Measurements from ENCODE around the gene SLAIN2.

The SLAIN2 gene

GRCh38 chr4:48334236-48334635 lies 7.1 kb upstream of the SLAIN2 start:
- no peak for DNase-seq (ENCODE audit: low read depth, low spot score)

DNA sequence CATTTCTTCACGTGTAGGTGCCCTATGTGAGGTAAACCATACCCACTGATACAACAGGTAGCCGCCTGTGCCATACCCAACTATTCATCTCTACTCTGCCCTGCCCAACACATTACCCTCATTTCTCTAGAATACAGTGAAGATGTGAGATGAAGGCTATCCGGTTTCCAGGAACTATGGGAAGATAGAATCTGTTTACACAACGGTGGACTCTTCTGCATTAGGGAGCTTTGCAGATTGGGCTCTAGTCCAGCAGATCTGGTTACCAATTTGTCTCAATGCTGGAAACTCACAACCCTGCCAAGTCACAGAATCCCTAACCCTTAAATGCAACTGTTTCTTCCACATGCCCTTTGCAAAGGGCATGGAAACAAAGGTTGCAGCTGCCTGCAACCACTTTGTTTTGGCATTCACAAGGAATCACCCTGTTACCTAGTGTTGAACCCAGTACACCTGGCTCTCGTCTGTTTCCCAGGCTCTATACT lies 6.4 kb upstream of the SLAIN2 start:
- no peak for DNase-seq (ENCODE audit: low read depth, low spot score)

DNA sequence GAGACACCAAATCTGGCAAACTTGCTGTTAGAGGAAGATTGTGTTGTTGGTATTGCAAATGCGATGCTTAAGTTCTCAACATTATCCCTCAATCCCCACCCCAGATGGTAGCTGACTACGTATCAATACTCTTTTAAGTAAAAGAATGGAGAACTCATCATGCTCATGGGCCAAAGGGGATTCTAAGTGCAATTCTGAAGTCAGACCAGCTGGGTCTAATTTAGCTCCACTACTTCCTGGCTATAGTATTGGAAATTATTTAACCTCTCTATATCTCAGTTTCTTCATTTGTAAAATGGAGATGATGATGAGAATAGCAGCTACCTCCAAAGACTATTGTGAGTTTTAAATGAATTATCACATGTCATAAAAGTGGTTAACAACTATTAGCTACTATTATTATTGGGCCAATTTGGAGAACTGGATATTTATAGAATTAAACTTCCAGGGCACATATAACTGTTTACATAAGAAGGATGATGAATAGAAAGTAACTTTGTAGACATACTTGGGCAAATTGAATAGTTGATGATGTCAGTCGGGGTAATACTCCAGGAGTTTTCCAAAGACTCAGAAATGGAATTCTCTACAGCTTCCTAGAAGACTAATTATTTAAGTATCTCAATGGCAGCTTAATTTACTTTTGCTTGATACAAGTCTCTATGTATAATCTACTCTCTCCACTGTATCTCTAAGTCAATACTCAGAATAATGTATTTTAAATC lies 5.0 kb upstream of the SLAIN2 start:
- no peak for DNase-seq (ENCODE audit: low read depth, low spot score)

GRCh38 chr4:48337731-48338130 lies 3.6 kb upstream of the SLAIN2 start:
- no peak for DNase-seq (ENCODE audit: low read depth, low spot score)

DNA sequence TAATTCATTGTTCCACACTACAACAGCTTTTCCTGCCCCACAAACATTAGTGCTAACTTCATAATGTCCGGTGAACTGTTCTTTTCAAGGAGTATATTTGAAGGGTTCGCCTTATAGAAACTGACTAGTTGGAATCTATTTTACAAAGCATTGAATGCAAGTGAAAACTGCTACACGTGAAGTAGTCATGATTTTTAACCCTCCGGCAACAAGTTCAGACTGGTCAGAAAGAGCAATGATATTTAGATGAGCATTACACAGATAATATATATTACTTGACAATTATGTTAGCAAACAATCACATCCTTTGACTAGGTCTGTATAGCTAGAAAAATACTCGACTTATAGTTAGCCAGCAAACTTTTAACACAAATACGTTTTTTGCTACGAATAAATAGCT lies 1.7 kb upstream of the SLAIN2 start:
- no peak for DNase-seq (ENCODE audit: low read depth, low spot score)

DNA sequence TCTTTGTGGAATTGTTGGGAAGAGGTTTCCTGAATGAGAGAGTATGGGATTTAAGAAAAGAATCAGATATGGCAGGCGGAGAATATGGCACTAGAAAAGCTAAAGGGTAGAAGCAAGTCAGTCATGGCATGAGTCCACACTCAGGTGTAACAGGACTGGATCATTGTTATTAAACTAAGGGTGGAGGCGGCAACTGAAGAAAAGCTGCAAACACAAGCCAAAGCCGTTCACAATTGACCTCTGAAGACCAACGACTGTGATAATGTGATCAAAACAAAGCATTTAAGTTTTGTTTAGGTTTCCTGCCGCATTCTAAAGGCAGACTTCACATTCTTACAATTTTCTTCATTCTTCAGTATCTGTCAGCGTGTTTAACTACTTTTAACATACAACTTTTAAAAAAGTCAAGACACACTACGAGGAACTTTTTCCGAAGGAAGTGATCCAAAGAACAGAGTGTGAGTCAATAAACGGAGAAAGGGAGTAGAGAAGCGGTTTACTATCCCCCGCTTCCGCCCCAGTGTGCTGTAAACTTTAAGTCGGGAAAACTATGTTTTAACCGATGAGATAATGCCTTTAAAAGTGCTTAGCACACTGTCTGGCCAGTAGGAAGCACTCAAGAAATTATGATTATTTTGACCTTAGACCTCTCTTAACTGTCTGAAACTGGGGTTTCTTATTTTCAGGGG lies 909 bp upstream of the SLAIN2 start:
- DNase-seq (ENCODE audit: low read depth, low spot score), result no peak

DNA sequence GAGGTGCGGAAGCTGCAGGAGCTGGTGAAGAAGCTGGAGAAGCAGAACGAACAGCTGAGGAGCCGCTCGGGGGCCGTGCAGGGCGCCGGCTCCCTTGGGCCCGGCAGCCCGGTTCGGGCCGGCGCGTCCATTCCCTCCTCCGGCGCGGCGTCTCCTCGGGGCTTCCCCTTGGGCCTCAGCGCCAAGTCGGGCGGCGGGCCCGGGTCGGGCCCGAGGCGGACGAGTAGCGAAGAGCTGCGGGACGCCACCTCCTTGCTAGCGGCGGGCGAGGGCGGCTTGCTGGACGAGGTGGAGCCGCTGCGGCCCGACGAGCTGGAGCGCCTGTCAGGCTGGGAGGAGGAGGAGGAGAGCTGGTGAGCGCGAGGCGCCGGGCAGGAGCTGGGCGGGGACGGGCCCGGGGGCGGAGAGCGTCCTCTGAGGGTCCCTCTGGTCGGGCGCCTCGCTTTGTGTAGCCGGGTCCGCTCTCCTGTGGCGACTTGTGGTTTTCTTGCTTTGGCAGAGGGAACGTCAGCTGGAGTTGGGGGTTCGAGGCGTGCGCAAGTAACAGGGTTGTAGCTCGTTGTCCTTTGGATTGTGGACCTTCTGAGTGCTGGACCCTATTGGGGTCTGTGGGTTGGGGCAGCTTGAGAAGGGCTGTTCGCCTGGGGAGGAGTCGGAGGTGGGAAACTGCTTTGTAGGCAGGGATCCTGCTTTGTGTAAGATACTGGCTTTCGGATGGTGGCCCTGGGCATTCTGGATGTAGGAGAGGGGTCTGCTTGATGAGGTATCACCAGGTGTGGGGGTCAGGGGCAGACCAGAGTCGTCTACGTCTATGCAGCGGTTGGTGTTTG lies 662 bp downstream of the SLAIN2 start:
- no peak for DNase-seq (ENCODE audit: low read depth, low spot score)

DNA sequence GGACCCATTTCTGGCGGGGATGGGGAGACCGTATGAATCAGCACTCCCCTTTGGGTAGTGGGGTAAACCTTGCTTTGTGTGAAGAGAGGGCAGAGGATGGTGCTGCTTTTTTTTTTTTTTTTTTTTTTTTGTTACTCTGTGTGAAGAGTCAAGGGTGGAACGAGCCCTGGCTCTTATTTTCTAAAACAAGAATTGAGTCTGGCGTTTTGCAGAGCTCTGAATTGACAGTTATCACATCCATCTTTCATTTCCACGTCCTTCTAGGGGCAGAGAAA lies 1.2 kb downstream of the SLAIN2 start:
- DNase-seq (ENCODE audit: low read depth, low spot score), result no peak

DNA sequence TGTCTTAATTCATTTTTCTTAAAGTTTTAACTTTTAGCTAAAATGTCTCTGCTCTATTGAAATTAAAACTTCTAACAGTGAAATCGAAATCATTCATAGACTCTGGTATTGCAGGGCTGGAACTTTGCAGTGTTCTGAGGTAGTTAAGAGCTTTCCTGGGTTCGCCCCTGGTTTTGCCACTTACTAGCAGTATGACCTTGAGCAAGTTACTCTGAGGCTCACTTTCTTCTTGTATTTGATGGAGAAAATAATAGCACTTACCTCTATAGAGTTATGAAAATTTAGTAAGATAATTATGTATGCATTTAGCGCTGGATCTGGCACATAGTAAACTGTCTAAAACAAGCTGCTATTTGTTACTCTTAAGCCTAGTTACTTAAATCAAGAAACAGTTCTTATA lies 1.7 kb downstream of the SLAIN2 start:
- DNase-seq (ENCODE audit: low read depth, low spot score), result no peak

DNA sequence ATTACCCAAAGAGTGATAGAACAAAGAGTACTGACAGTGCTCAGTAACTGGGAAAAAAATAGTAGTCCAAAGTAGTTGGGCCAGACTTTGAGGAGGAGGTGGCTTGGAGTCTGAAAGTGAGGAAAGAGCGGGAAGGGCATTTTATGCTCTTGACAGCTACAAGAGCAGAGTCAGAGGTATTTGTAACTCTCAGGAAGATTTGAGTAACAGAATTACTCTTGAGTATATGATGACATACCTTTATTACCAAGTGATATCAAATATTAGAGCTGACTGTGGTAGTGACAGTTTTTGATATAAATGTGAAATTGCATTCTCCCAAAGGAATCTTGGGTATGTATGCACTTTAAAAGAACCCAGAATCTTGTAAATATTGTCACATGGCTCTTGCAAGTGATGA lies 2.2 kb downstream of the SLAIN2 start:
- DNase-seq (ENCODE audit: low read depth, low spot score), result no peak

DNA sequence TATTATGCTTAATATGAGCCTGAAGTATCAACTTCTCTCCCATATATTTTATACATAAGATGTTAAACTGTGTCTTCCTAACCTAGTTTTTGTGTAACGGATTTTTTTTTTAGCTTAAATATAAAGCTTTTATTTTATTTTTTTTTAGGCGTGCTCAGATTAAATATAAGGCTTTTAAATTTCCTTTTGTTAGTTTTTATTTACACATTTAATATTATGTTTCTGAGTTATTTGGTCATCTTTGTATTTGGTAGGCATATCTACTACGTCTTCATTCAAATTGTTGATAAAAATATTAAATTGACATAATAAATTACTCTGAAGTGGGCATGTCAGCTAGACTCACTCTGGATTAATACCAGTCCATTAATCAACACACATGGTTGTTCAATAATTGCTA lies 4.2 kb downstream of the SLAIN2 start:
- no peak for DNase-seq (ENCODE audit: low read depth, low spot score)

GRCh38 chr4:48346594-48346993 lies 5.3 kb downstream of the SLAIN2 start:
- no peak for DNase-seq (ENCODE audit: low read depth, low spot score)

GRCh38 chr4:48347282-48347921 lies 6.1 kb downstream of the SLAIN2 start:
- DNase-seq (ENCODE audit: low read depth, low spot score), result no peak

DNA sequence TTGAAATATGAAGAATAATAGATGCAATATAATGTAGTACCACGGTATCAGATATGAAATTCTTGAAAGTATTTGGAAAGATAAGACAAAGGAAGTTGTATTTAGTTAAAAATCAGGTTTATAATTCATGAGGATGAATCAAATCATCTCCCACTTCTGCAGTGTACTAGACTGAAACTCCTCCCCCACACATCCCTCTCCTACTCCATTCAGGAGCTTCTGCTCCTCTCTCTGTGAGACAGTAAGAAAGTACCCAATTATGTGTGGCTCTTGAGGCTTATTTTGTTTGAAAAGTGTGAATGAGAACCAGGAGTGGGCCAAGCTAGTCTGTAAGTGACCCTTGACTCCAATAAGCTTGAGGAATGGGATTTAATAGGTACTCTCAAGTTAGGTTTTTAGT lies 9.5 kb downstream of the SLAIN2 start:
- DNase-seq (ENCODE audit: low read depth, low spot score), result no peak

- no peak for DNase-seq (ENCODE audit: low read depth, low spot score)
These were observed 11.5 kb downstream of the SLAIN2 start for GRCh38 chr4:48352793-48353192.

DNA sequence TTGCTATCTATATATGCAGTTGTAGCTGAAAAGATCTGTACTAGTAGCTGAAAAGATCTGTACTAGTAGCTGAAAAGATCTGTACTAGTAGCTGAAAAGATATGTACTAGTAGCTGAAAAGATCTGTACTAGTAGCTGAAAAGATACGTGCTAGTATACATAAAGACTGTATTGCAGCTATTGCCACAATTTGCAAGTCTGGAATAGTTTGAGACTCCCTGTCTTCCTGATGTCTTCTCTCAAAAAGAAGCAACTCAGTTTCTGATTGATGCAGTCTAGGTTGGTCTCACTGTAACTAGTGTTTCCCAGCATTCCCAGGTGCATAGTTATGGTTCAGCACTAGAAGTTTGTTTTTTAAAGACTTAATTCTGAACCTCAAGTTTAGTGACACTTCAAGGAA lies 15.0 kb downstream of the SLAIN2 start:
- no peak for DNase-seq (ENCODE audit: low read depth, low spot score)

DNA sequence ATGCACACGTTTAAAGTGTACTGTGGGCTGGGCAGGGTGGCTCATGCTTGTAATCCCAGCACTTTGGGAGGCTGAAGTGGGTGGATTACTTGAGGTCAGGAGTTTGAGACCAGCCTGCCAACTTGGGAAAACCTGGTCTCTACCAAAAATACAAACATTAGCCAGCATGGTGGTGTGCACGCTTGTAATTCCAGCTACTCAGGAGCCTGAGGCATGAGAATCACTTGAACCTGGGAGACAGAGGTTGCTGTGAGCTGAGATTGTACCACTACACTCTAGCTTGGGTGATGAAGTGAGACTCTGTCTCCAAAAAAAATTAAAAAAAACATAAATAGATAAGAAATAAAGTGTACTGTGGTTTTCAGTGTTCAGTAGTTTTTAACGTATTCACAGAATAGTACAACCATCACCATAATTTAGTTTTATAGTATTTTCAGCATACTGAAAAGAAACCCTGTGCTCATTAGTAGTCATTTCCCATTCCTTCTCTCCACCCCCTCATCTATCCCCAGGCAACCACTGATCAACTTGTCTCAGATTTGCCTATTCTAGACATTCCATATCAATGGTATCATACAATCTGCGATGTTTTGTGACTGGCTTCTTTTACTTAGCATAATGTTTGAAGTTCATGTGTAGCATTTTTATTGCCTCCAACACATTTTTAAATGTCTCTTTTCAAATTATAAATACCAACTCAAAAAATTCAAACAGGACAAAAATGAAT lies 19.1 kb downstream of the SLAIN2 start:
- DNase-seq (ENCODE audit: low read depth, low spot score), result no peak

DNA sequence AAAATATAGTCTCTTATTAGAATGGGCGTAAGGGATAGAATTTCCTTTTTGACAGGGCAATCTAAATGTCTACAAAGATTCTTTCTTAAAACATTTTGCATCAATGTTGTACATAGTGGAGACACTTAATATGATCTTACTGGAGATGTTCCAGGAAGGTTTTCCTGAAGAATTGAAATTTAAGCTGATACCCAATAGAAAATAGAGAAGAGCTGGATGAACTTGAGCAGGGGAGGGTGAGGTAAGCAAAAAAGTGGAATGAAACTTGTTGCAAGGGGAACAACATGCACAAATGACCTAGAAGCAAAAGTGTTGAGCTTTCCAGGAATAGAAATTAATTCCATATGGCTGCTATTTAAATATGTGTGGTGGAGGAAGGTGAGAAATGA lies 19.7 kb downstream of the SLAIN2 start:
- no peak for DNase-seq (ENCODE audit: low read depth, low spot score)

GRCh38 chr4:48366611-48367010 lies 25.3 kb downstream of the SLAIN2 start:
- no peak for DNase-seq (ENCODE audit: low read depth, low spot score)

DNA sequence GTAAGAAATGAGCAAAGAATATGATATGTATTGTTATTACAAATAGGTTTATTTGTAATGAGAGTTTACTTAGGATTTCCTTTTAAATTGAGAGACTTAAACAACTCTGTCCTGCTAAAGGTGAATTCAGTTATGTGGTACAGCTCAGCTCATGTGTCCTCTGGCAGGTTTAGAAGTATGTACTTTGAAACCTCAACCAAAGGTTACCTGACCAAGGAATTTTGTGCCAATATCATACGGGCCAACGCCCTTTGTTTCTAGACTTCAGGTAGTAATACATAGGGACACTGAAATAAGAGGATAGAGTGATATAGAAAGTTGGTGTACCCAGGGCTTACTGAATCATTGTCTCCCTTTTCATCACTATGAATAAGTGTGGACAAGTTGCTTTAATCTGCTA lies 25.7 kb downstream of the SLAIN2 start:
- DNase-seq (ENCODE audit: low read depth, low spot score), result no peak

- DNase-seq (ENCODE audit: low read depth, low spot score), result no peak
These were observed 27.1 kb downstream of the SLAIN2 start for GRCh38 chr4:48368389-48368788.

- DNase-seq (ENCODE audit: low read depth, low spot score), result no peak
These were observed 27.9 kb downstream of the SLAIN2 start for GRCh38 chr4:48369248-48369647.
